ENCODE data around the gene CRYBA4.

Gene CRYBA4

GRCh38 chr22:26621663-26622062, at the start of gene CRYBA4:
Gene CRYBA4, plus strand, starts transcription at chr22:26621963. Its CDS starts 634 bp downstream, at chr22:26622597.
- no peaks in the 10 kb centered on the region for H3K9me3 ChIP-seq (ENCODE audit: low read length)
- H3K4me3 ChIP-seq (ENCODE audit: low read depth, low read length, poor library complexity, severe bottlenecking): no peak within 1 kb of the TSS
- no peaks in the 10 kb centered on the region for H4K20me1 ChIP-seq (ENCODE audit: insufficient read depth, low read length)
- no peaks in the 10 kb centered on the region for H3K36me3 ChIP-seq (ENCODE audit: insufficient read depth, low read length)
- no peaks in the 10 kb centered on the region for H3K9me2 ChIP-seq (ENCODE audit: low read depth, low read length)
- no peaks in the 10 kb centered on the region for H3K27me3 ChIP-seq (ENCODE audit: insufficient read depth, low read length)
- H3K79me2 ChIP-seq (ENCODE audit: insufficient read depth, low read length): no peaks in the 10 kb centered on the region
- no peak within 1 kb of the TSS for H3K27ac ChIP-seq (ENCODE audit: low read depth, low read length, poor library complexity, severe bottlenecking)
- no peak within 1 kb of the TSS for H3K4me2 ChIP-seq (ENCODE audit: low read length)
- no peak within 1 kb of the TSS for H3K9ac ChIP-seq (ENCODE audit: low read length)
- no peak for TF ChIP-seq CTCF (IDR thresholded peaks at IDR 0.05; ENCODE audit: low read length)
- TF ChIP-seq EZH2 (IDR thresholded peaks at IDR 0.05; ENCODE audit: borderline replicate concordance, low read length): no peak
- H3K4me1 ChIP-seq (ENCODE audit: insufficient read depth, low read length, severe bottlenecking): peaks cover 8% of the 10 kb centered on the region
- no peak within 1 kb of the TSS for H2AFZ ChIP-seq (ENCODE audit: low read length)
- H3F3A ChIP-seq (ENCODE audit: insufficient read depth, low read length): no peaks in the 10 kb centered on the region

- Histone ChIP-seq H3F3A (ENCODE audit: insufficient read depth, low read length) (no peaks in the 10 kb centered on the region), H3K4me3 (ENCODE audit: low read depth, low read length, poor library complexity, severe bottlenecking) (no peak overlapping the region), H3K9ac (ENCODE audit: low read length) (no peak overlapping the region), H3K9me2 (ENCODE audit: low read depth, low read length) (no peaks in the 10 kb centered on the region), H3K27ac (ENCODE audit: low read depth, low read length, poor library complexity, severe bottlenecking) (peak overlapping the region; percentile 62), H4K20me1 (ENCODE audit: insufficient read depth, low read length) (no peaks in the 10 kb centered on the region), H3K27me3 (ENCODE audit: insufficient read depth, low read length) (no peaks in the 10 kb centered on the region), H3K4me1 (ENCODE audit: insufficient read depth, low read length, severe bottlenecking) (peaks cover 57% of the 10 kb centered on the region), H3K79me2 (ENCODE audit: insufficient read depth, low read length) (peaks cover 29% of the 10 kb centered on the region), H3K9me3 (ENCODE audit: low read length) (no peaks in the 10 kb centered on the region), H3K36me3 (ENCODE audit: insufficient read depth, low read length) (peaks cover 9% of the 10 kb centered on the region; the same call in 1 of the 2 replicates), H2AFZ (ENCODE audit: low read length) (no peak overlapping the region), H3K4me2 (ENCODE audit: low read length) (no peak overlapping the region; the same call in 1 of the 2 replicates)
- TF ChIP-seq CTCF (IDR thresholded peaks at IDR 0.05; ENCODE audit: low read length): no peak
- no peak for TF ChIP-seq EZH2 (IDR thresholded peaks at IDR 0.05; ENCODE audit: borderline replicate concordance, low read length)
These were observed 48.6 kb upstream of the CRYBA4 start for GRCh38 chr22:26573026-26573662.

GRCh38 chr22:26574001-26574723, 47.6 kb upstream of the CRYBA4 start:
- H3K4me1 ChIP-seq (ENCODE audit: insufficient read depth, low read length, severe bottlenecking): peaks cover 62% of the 10 kb centered on the region
- no peaks in the 10 kb centered on the region for H3K9me3 ChIP-seq (ENCODE audit: low read length)
- H3K79me2 ChIP-seq (ENCODE audit: insufficient read depth, low read length): peaks cover 28% of the 10 kb centered on the region
- H3K27me3 ChIP-seq (ENCODE audit: insufficient read depth, low read length): no peaks in the 10 kb centered on the region
- H3F3A ChIP-seq (ENCODE audit: insufficient read depth, low read length): no peaks in the 10 kb centered on the region
- peak overlapping the region; percentile 62 for H3K27ac ChIP-seq (ENCODE audit: low read depth, low read length, poor library complexity, severe bottlenecking)
- TF ChIP-seq EZH2 (IDR thresholded peaks at IDR 0.05; ENCODE audit: borderline replicate concordance, low read length) (no peak), CTCF (IDR thresholded peaks at IDR 0.05; ENCODE audit: low read length) (no peak)
- H4K20me1 ChIP-seq (ENCODE audit: insufficient read depth, low read length): no peaks in the 10 kb centered on the region
- H2AFZ ChIP-seq (ENCODE audit: low read length): no peak overlapping the region
- peaks cover 12% of the 10 kb centered on the region; the same call in 1 of the 2 replicates for H3K36me3 ChIP-seq (ENCODE audit: insufficient read depth, low read length)
- H3K9ac ChIP-seq (ENCODE audit: low read length): no peak overlapping the region
- no peak overlapping the region for H3K4me3 ChIP-seq (ENCODE audit: low read depth, low read length, poor library complexity, severe bottlenecking)
- H3K9me2 ChIP-seq (ENCODE audit: low read depth, low read length): no peaks in the 10 kb centered on the region
- no peak overlapping the region; the same call in 1 of the 2 replicates for H3K4me2 ChIP-seq (ENCODE audit: low read length)
